ENCODE measurements around the gene TMEM163. TPM values are rescaled to one million over a fixed set of nuclear protein-coding genes. Genes with fewer than 3 reads are reported as not detected.
A peak's percentile ranks its signal among the peaks of the same experiment; 100 is the strongest.

Gene TMEM163
- total and polyA plus RNA-seq, 4 donors = 5.8 to 46.9 (median 29.8) TPM

DNA sequence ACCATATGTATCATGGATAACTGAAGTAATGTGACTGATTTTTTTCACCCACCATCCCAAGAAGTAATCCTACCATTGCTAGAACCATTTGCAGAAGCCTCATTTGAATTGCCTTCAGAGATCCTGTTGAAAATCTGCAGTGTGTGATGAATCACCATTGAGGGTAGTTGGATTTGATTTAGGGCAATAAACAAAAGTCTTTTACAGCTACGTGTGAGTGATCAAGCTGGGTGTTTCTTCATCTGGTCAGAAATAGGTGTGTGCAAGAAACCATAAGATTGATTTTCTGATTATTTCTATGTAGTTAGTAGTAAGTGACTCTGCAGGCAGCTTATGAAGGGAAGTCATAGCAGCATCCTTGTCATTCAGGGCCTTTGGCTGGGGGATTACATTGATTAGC lies 305.4 kb downstream of the TMEM163 start:
- H3K27ac ChIP-seq (ENCODE audit: low read depth in 1 of 2, low read length in 1 of 2) = no peak overlapping the region
- H3K9me3 ChIP-seq (ENCODE audit: control insufficient read depth in 4 of 4, insufficient read depth in 3 of 4, low read length in 3 of 4) = no peaks in the 10 kb centered on the region
- no peaks in the 10 kb centered on the region for H3K27me3 ChIP-seq (ENCODE audit: control insufficient read depth in 3 of 3, insufficient read depth in 3 of 3, low read length in 2 of 3)
- H3K9ac ChIP-seq (ENCODE audit: insufficient read depth in 1 of 2, low read length in 2 of 2) = no peak overlapping the region
- ATAC-seq (ENCODE audit: insufficient read depth, low FRiP score) (no peak), DNase-seq (no peak)
- H3K4me3 ChIP-seq = no peak overlapping the region
- WGBS, 2 donors = 83 to 84% methylated on average over 1 of the region's 1 CpG
- H3K4me1 ChIP-seq (ENCODE audit: control insufficient read depth in 5 of 5, insufficient read depth in 5 of 5, low read length in 5 of 5) = peaks cover 0 to 25% (median 3%) of the 10 kb centered on the region in 5 donors
- TF ChIP-seq CTCF (IDR thresholded peaks at IDR 0.05; ENCODE audit: control extremely low read depth, extremely low read depth) = no peak
- peaks cover 0 to 3% (median 0%) of the 10 kb centered on the region in 4 donors for H3K36me3 ChIP-seq (ENCODE audit: control insufficient read depth in 4 of 4, insufficient read depth in 4 of 4, low read length in 4 of 4)

DNA sequence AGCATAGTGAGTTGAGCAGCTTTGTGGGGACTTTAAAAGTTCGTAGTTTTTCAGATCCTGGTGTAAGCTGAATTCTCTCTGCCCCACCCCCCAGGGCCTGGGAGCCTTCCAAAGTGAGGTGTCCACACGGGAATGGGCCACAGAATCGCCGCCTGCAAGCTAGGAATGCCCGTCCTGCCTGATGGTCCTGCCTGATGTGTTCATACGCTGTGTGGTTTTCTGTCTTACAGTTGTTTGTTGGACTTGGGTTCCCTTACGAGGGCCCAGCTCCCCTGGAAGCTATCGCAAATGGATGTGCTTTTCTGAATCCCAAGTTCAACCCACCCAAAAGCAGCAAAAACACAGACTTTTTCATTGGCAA lies 306.2 kb downstream of the TMEM163 start:
- Histone ChIP-seq H3K27me3 (ENCODE audit: control insufficient read depth in 3 of 3, insufficient read depth in 3 of 3, low read length in 2 of 3) (no peaks in the 10 kb centered on the region), H3K36me3 (ENCODE audit: control insufficient read depth in 4 of 4, insufficient read depth in 4 of 4, low read length in 4 of 4) (peaks cover 0 to 3% (median 0%) of the 10 kb centered on the region in 4 donors), H3K4me3 (no peak overlapping the region), H3K4me1 (ENCODE audit: control insufficient read depth in 5 of 5, insufficient read depth in 5 of 5, low read length in 5 of 5) (peaks cover 0 to 33% (median 3%) of the 10 kb centered on the region in 5 donors), H3K27ac (ENCODE audit: low read depth in 1 of 2, low read length in 1 of 2) (no peak overlapping the region), H3K9ac (ENCODE audit: insufficient read depth in 1 of 2, low read length in 2 of 2) (no peak overlapping the region), H3K9me3 (ENCODE audit: control insufficient read depth in 4 of 4, insufficient read depth in 3 of 4, low read length in 3 of 4) (no peaks in the 10 kb centered on the region)
- no peak for TF ChIP-seq CTCF (IDR thresholded peaks at IDR 0.05; ENCODE audit: control extremely low read depth, extremely low read depth)
- WGBS, 2 donors = 92 to 96% methylated on average over 8 of the region's 8 CpGs
- no peak for DNase-seq
- ATAC-seq (ENCODE audit: insufficient read depth, low FRiP score) = no peak

- DNase-seq (peak; percentile 87 to 91 (median 90)), ATAC-seq (ENCODE audit: insufficient read depth, low FRiP score) (peak; percentile 56)
- Histone ChIP-seq H3K4me1 (ENCODE audit: control insufficient read depth in 5 of 5, insufficient read depth in 5 of 5, low read length in 5 of 5) (peaks cover 0 to 34% (median 3%) of the 10 kb centered on the region in 5 donors), H3K9ac (ENCODE audit: insufficient read depth in 1 of 2, low read length in 2 of 2) (no peak overlapping the region), H3K27ac (ENCODE audit: low read depth in 1 of 2, low read length in 1 of 2) (peak overlapping the region in 1 of 2 donors; percentile 55), H3K36me3 (ENCODE audit: control insufficient read depth in 4 of 4, insufficient read depth in 4 of 4, low read length in 4 of 4) (peaks cover 0 to 3% (median 0%) of the 10 kb centered on the region in 4 donors), H3K4me3 (no peak overlapping the region), H3K27me3 (ENCODE audit: control insufficient read depth in 3 of 3, insufficient read depth in 3 of 3, low read length in 2 of 3) (no peaks in the 10 kb centered on the region), H3K9me3 (ENCODE audit: control insufficient read depth in 4 of 4, insufficient read depth in 3 of 4, low read length in 3 of 4) (no peaks in the 10 kb centered on the region)
- WGBS, 2 donors = 52 to 60% methylated on average over 8 of the region's 8 CpGs
- peak; percentile 63 for TF ChIP-seq CTCF (IDR thresholded peaks at IDR 0.05; ENCODE audit: control extremely low read depth, extremely low read depth)
Measured at GRCh38 chr2:134411828-134412638, 306.8 kb downstream of the TMEM163 start.
